Right lobe of liver (tissue), 4 donors: ENCODE results near the gene TMPRSS15.

Source experiments
- POLR2A ChIP-seq: fragments of 450-650 bp; IDR thresholded peaks from one replicate; pipeline ENCODE4 v1.6.1; 2017; ENCODE audit warnings: antibody characterized with exemption, mild to moderate bottlenecking
- TF ChIP-seq, protein P1 (sequence below), 4 donors: fragments of 200-600 bp in 3 of 4; fragments of 450-650 bp in 1 of 4; IDR thresholded peaks; one replicate each; pipeline versions ENCODE4 v1.5.1 to v1.8.0; 2016 to 2022; ENCODE audit warnings: antibody characterized with exemption in 4 of 4, mild to moderate bottlenecking in 2 of 4
- donor health status: DM: no; HTN: no; CAD: no.
- donor health status: DM: no; HTN: no; CAD: no.
- donor health status: DM: no; HTN: yes; CAD: no.

DNA sequence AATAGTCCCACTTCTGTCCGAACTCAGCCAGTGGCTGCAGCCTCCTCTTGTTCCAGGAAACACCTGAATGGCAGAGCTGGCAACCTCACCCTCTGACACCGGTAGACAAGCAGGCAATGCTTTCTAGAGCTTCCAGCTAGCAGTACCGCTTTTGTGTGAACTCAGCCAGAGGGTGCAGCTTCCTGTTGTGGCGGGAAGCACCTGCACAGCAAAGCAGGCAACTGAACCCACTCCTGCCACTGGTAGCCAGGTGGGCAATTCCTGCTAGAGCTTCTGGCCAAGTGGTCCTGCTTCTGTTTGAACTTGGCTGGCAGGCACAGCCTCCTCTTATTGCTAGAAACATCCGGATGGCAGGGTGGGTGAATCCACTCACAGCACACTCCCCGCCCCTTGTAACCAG, 40.1 kb upstream of the TMPRSS15 start:
- TF ChIP-seq, protein P1, sequence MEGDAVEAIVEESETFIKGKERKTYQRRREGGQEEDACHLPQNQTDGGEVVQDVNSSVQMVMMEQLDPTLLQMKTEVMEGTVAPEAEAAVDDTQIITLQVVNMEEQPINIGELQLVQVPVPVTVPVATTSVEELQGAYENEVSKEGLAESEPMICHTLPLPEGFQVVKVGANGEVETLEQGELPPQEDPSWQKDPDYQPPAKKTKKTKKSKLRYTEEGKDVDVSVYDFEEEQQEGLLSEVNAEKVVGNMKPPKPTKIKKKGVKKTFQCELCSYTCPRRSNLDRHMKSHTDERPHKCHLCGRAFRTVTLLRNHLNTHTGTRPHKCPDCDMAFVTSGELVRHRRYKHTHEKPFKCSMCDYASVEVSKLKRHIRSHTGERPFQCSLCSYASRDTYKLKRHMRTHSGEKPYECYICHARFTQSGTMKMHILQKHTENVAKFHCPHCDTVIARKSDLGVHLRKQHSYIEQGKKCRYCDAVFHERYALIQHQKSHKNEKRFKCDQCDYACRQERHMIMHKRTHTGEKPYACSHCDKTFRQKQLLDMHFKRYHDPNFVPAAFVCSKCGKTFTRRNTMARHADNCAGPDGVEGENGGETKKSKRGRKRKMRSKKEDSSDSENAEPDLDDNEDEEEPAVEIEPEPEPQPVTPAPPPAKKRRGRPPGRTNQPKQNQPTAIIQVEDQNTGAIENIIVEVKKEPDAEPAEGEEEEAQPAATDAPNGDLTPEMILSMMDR (IDR thresholded peaks at IDR 0.05), result no peak
- TF ChIP-seq POLR2A, result no peak
